Stimulated activated CD8-positive, alpha-beta memory T cell treated with anti-CD3 and anti-CD28 coated beads, Interleukin-15, amount 100 ng/mL, for 4 hours (primary cell): ENCODE data around the gene CDX2.

ENCODE experiments used
- DNase-seq, 2 donors: peaks; one replicate each; pipeline ENCODE4 v3.0.0-alpha.2; 2020; ENCODE audit warnings: low read depth in 2 of 2

Gene CDX2

GRCh38 chr13:27918041-27918917 lies 50.8 kb downstream of the CDX2 start:
- DNase-seq, result no peak

GRCh38 chr13:27917121-27917947 lies 51.8 kb downstream of the CDX2 start:
- no peak for DNase-seq

- DNase-seq, result no peak
Observed at GRCh38 chr13:27915301-27916207, 53.6 kb downstream of the CDX2 start.

- no peak for DNase-seq
Observed at GRCh38 chr13:27913160-27913559, 56.0 kb downstream of the CDX2 start.

GRCh38 chr13:27911521-27911920 lies 57.6 kb downstream of the CDX2 start:
- DNase-seq, result no peak
